ENCODE data around the gene BORCS8. TPM values are rescaled to one million over a fixed set of nuclear protein-coding genes. Genes with fewer than 3 reads are reported as not detected.

The BORCS8 gene
- polyA plus RNA-seq, 1 donor from 2014 or later, result 75.6 TPM

DNA sequence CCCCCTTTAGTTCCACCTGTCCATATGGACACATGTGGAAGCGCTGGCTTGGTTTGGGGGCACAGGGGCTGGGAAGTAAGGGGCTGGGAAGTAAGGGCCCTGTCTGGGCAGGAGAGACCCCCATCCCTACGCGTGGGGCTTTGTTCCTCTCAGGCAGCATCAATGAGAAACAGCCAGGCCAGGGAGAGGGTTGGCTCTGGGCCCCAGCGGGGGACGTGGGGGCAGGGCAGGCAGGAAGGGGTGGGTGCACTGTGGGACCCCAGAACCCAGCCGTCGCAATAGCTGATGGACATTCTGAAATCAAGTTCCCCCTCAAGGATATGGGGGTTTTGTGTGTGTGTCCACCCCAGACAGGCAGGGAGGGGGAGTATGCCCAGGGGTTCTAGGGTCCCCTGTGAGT, 21.0 kb upstream of the BORCS8 start:
- peak overlapping the region; percentile 98 for H3K4me2 ChIP-seq (ENCODE audit: low read length)
- no peaks in the 10 kb centered on the region for H3K9me2 ChIP-seq (ENCODE audit: insufficient read depth, low read length)
- H3K9ac ChIP-seq (ENCODE audit: low read length), result peak overlapping the region; percentile 96
- no peaks in the 10 kb centered on the region for H3K36me3 ChIP-seq (ENCODE audit: insufficient read depth, low read length)
- peak overlapping the region; percentile 98 for H3K4me3 ChIP-seq (ENCODE audit: low read length)
- H4K20me1 ChIP-seq (ENCODE audit: insufficient read depth), result no peaks in the 10 kb centered on the region
- H3K9me3 ChIP-seq (ENCODE audit: low read length), result no peaks in the 10 kb centered on the region
- H3K27me3 ChIP-seq (ENCODE audit: insufficient read depth, low read depth, low read length), result no peaks in the 10 kb centered on the region
- TF ChIP-seq RAD21 (conservative IDR thresholded peaks at IDR 0.05), result no peak
- TF ChIP-seq MXI1 (conservative IDR thresholded peaks at IDR 0.05; ENCODE audit: poor library complexity, severe bottlenecking), result peak; percentile 28
- TF ChIP-seq, protein P1, sequence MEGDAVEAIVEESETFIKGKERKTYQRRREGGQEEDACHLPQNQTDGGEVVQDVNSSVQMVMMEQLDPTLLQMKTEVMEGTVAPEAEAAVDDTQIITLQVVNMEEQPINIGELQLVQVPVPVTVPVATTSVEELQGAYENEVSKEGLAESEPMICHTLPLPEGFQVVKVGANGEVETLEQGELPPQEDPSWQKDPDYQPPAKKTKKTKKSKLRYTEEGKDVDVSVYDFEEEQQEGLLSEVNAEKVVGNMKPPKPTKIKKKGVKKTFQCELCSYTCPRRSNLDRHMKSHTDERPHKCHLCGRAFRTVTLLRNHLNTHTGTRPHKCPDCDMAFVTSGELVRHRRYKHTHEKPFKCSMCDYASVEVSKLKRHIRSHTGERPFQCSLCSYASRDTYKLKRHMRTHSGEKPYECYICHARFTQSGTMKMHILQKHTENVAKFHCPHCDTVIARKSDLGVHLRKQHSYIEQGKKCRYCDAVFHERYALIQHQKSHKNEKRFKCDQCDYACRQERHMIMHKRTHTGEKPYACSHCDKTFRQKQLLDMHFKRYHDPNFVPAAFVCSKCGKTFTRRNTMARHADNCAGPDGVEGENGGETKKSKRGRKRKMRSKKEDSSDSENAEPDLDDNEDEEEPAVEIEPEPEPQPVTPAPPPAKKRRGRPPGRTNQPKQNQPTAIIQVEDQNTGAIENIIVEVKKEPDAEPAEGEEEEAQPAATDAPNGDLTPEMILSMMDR (IDR thresholded peaks at IDR 0.05; ENCODE audit: poor library complexity, severe bottlenecking), result no peak
- TF ChIP-seq POLR2AphosphoS5 (IDR thresholded peaks at IDR 0.05), result peak; percentile 33
- H2AFZ ChIP-seq (ENCODE audit: low read depth, low read length), result peak overlapping the region; percentile 21
- peak overlapping the region; percentile 88 for H3K27ac ChIP-seq (ENCODE audit: low read length)
- peaks cover 42% of the 10 kb centered on the region for H3K79me2 ChIP-seq (replicated peaks; ENCODE audit: insufficient read depth, low read length)
- H3F3A ChIP-seq (ENCODE audit: insufficient read depth, low read length, poor library complexity, severe bottlenecking), result no peaks in the 10 kb centered on the region

DNA sequence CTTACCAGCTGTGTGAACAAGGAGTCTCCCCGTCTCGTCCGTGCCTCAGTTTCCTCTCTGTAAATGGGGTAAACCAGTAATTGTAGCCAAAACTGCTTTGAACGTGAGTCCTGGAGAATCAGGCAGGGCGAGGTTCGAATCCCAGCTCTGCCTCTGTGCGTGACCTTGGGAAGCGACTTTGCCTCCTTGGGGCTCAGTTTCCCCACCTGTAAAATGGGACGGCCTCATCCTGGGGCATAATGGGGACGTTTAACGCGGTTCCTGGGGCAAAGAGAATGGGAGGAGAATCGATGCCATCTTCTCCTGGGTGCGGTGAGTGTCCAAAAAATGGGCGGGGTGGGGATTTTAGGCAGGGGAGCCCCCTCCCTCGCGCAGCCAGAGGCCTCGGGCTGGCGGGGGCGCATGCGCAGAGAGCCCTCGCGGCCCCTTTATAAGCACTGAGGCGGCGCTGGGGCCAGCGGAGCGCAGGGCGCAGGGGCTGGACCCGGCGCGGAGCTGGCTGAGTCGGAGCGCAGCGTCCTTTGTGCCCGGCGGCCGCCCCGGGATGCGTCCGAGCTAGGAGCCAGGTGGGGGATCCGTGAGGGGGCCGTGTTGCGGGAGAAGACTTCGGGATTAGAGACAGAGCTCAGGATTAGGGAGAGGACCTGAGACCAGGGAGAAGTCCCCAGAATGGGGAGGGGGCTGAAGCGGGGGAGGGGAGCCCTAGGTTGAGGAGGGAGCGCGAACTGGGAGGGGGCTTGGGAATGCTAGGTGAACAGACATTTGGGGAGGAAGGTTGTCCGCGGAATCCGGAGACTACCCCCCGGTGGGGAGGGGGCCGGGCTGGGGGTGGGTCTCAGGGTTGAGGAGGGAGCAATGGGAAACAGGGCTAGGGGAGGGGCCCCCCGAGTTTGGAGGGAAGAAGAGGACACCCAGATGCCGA, 19.8 kb upstream of the BORCS8 start, which contains the start of gene NCAN:
Gene NCAN (plus strand): TSS at position 460 of the 922 bp plus-strand sequence. CDS start 4,996 bp downstream, outside the sequence.
- Histone ChIP-seq H3F3A (ENCODE audit: insufficient read depth, low read length, poor library complexity, severe bottlenecking) (no peaks in the 10 kb centered on the region), H3K36me3 (ENCODE audit: insufficient read depth, low read length) (no peaks in the 10 kb centered on the region), H3K9me3 (ENCODE audit: low read length) (no peaks in the 10 kb centered on the region), H3K4me2 (ENCODE audit: low read length) (peak within 1 kb of the TSS; percentile 98), H4K20me1 (ENCODE audit: insufficient read depth) (no peaks in the 10 kb centered on the region), H3K9ac (ENCODE audit: low read length) (peak within 1 kb of the TSS; percentile 96), H3K9me2 (ENCODE audit: insufficient read depth, low read length) (no peaks in the 10 kb centered on the region), H3K79me2 (replicated peaks; ENCODE audit: insufficient read depth, low read length) (peaks cover 42% of the 10 kb centered on the region), H2AFZ (ENCODE audit: low read depth, low read length) (peak within 1 kb of the TSS; percentile 65), H3K27me3 (ENCODE audit: insufficient read depth, low read depth, low read length) (no peaks in the 10 kb centered on the region), H3K4me3 (ENCODE audit: low read length) (peak within 1 kb of the TSS; percentile 98), H3K27ac (ENCODE audit: low read length) (peak within 1 kb of the TSS; percentile 88)
- TF ChIP-seq TAF1 (IDR thresholded peaks at IDR 0.05; ENCODE audit: low read depth) (peak; percentile 87), RAD21 (conservative IDR thresholded peaks at IDR 0.05) (peak; percentile 37), EP300 (conservative IDR thresholded peaks at IDR 0.05; ENCODE audit: poor library complexity, severe bottlenecking) (no peak), EZH2 (IDR thresholded peaks at IDR 0.05; ENCODE audit: borderline replicate concordance, insufficient read depth, low read length, poor library complexity, severe bottlenecking) (no peak), POLR2AphosphoS5 (IDR thresholded peaks at IDR 0.05) (peak; percentile 98), MXI1 (conservative IDR thresholded peaks at IDR 0.05; ENCODE audit: poor library complexity, severe bottlenecking) (peak; percentile 39), SMC3 (conservative IDR thresholded peaks at IDR 0.05; ENCODE audit: poor library complexity) (peak; percentile 42)
- TF ChIP-seq, protein P2, sequence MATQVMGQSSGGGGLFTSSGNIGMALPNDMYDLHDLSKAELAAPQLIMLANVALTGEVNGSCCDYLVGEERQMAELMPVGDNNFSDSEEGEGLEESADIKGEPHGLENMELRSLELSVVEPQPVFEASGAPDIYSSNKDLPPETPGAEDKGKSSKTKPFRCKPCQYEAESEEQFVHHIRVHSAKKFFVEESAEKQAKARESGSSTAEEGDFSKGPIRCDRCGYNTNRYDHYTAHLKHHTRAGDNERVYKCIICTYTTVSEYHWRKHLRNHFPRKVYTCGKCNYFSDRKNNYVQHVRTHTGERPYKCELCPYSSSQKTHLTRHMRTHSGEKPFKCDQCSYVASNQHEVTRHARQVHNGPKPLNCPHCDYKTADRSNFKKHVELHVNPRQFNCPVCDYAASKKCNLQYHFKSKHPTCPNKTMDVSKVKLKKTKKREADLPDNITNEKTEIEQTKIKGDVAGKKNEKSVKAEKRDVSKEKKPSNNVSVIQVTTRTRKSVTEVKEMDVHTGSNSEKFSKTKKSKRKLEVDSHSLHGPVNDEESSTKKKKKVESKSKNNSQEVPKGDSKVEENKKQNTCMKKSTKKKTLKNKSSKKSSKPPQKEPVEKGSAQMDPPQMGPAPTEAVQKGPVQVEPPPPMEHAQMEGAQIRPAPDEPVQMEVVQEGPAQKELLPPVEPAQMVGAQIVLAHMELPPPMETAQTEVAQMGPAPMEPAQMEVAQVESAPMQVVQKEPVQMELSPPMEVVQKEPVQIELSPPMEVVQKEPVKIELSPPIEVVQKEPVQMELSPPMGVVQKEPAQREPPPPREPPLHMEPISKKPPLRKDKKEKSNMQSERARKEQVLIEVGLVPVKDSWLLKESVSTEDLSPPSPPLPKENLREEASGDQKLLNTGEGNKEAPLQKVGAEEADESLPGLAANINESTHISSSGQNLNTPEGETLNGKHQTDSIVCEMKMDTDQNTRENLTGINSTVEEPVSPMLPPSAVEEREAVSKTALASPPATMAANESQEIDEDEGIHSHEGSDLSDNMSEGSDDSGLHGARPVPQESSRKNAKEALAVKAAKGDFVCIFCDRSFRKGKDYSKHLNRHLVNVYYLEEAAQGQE (IDR thresholded peaks at IDR 0.05; ENCODE audit: borderline replicate concordance), result peak; percentile 80
- TF ChIP-seq, protein P1 (IDR thresholded peaks at IDR 0.05; ENCODE audit: poor library complexity, severe bottlenecking), result no peak

Data from neural cell (in vitro differentiated cells).